HepG2 (cell line): ENCODE results near the gene FN1. TPM values are rescaled to one million over a fixed set of nuclear protein-coding genes. Genes with fewer than 3 reads are reported as not detected.

Source experiments
- ATAC-seq: fragments of 200-7000 bp; cut with Tn5 transposase; 3 replicates; pipeline ENCODE4 v1.9.1; 2020; ENCODE audit warnings: mild to moderate bottlenecking, moderate library complexity
- BruUV-seq: library from RNA; stranded (reverse); fragments of 400-500 nt; replicated peaks from 2 replicates; lab custom pipeline; 2021; lab: Mats Ljungman, UMichigan
- CTCF ChIA-PET: fragments of 300-600 bp; formaldehyde crosslinking; extraction: SDS; loops from one replicate; lab custom pipeline; 2021; ENCODE audit warnings: low total read pairs, inconsistent platforms, low intra/inter-chr PET ratio; lab: Yijun Ruan, JAX
- POLR2A ChIA-PET: fragments of 350-600 bp; sonication (Branson Sonifier 250); formaldehyde crosslinking; loops from one replicate; lab custom pipeline; 2020; ENCODE audit warnings: antibody characterized with exemption, inconsistent platforms; lab: Yijun Ruan, JAX
- DNase-seq: peaks from one replicate; pipeline ENCODE4 v3.0.0-alpha.2; 2015; ENCODE audit warnings: low spot score
- FAIRE-seq: peaks from 3 replicates; lab custom pipeline; 2011; peaks lifted over from hg19 to GRCh38; lab: Jason Lieb, UNC
- H2AFZ ChIP-seq: one replicate; pipeline ENCODE4 v1.6.1; 2011; ENCODE audit warnings: low read length, inconsistent platforms
- H3K27ac ChIP-seq: fragments of 300-600 bp; 3 replicates; pipeline ENCODE4 v1.8.0; 2011; ENCODE audit warnings: mixed run types, mild to moderate bottlenecking, mixed read lengths, low read length, inconsistent platforms; ENCODE audit not compliant: insufficient read depth; ENCODE audit errors: extremely low read length
- H3K27me3 ChIP-seq, 2 experiments: fragments of 200-600 bp in 1 of 2; 2 replicates in 1 of 2; 3 replicates in 1 of 2; pipeline versions ENCODE4 v1.6.0 to v1.8.0; 2011; ENCODE audit warnings: low read length in 2 of 2, mild to moderate bottlenecking in 2 of 2, moderate library complexity in 2 of 2, inconsistent platforms in 1 of 2; ENCODE audit not compliant: insufficient read depth in 2 of 2, control insufficient read depth in 1 of 2
- H3K36me3 ChIP-seq, 2 experiments: fragments of 200-600 bp in 1 of 2; replicated peaks in 1 of 2; 2 replicates in 1 of 2; 3 replicates in 1 of 2; pipeline versions ENCODE4 v1.5.1 to v1.8.0; 2011; ENCODE audit warnings: low read length in 2 of 2, inconsistent platforms in 1 of 2; ENCODE audit not compliant: insufficient read depth in 2 of 2, control insufficient read depth in 1 of 2
- H3K4me1 ChIP-seq: 2 replicates; pipeline ENCODE4 v1.5.1; 2012; ENCODE audit warnings: low read length, inconsistent platforms; ENCODE audit not compliant: insufficient read depth
- H3K4me2 ChIP-seq: 2 replicates; pipeline ENCODE4 v1.6.0; 2011; ENCODE audit warnings: low read depth, low read length, inconsistent platforms
- H3K4me3 ChIP-seq, 3 experiments: fragments of 200-600 bp in 1 of 3; sonication (generic), shearing (Covaris generic) in 1 of 3; replicated peaks in 1 of 3; 2 replicates each; pipeline ENCODE4 v1.5.1; 2011 to 2016; ENCODE audit warnings: low read length in 3 of 3, inconsistent platforms in 2 of 3, low read depth in 2 of 3, mild to moderate bottlenecking in 2 of 3, control low read depth in 1 of 3, mixed read lengths in 1 of 3; ENCODE audit not compliant: insufficient read depth in 1 of 3
- H3K79me2 ChIP-seq: one replicate; pipeline ENCODE4 v1.6.1; 2011; ENCODE audit warnings: low read length, inconsistent platforms; ENCODE audit not compliant: insufficient read depth
- H3K9ac ChIP-seq: 2 replicates; pipeline ENCODE4 v1.6.0; 2011; ENCODE audit warnings: mild to moderate bottlenecking, low read depth, low read length, inconsistent platforms; ENCODE audit not compliant: insufficient read depth
- H3K9me3 ChIP-seq: 2 replicates; pipeline ENCODE4 v1.5.1; 2012; ENCODE audit warnings: mild to moderate bottlenecking, low read length
- H4K20me1 ChIP-seq: 2 replicates; pipeline ENCODE4 v1.6.0; 2011; ENCODE audit warnings: inconsistent platforms, mild to moderate bottlenecking, low read length, moderate library complexity; ENCODE audit not compliant: insufficient read depth
- CTCF ChIP-seq: sonication (generic); formaldehyde crosslinking; IDR thresholded peaks from 2 replicates; pipeline ENCODE4 v1.5.0; 2020; ENCODE audit warnings: mild to moderate bottlenecking, missing genetic modification reagents, moderate library complexity
- HNF1A ChIP-seq, 2 experiments: sonication (generic) in 1 of 2; formaldehyde crosslinking in 1 of 2; IDR thresholded peaks; 2 replicates each; pipeline versions ENCODE4 v1.4.0 to v1.6.1; 2016 to 2020; ENCODE audit warnings: borderline replicate concordance in 1 of 2, low read depth in 1 of 2, mild to moderate bottlenecking in 1 of 2, missing genetic modification reagents in 1 of 2
- HOXA5 ChIP-seq: sonication (generic); formaldehyde crosslinking; IDR thresholded peaks from 2 replicates; pipeline ENCODE4 v1.4.0; 2020; ENCODE audit warnings: missing genetic modification reagents
- PBX3 ChIP-seq: sonication (generic); formaldehyde crosslinking; IDR thresholded peaks from 2 replicates; pipeline ENCODE4 v1.8.1; 2023; ENCODE audit warnings: missing genetic modification reagents, inconsistent platforms, borderline replicate concordance
- ZFP62 ChIP-seq: sonication (generic); formaldehyde crosslinking; IDR thresholded peaks from 2 replicates; pipeline ENCODE4 v1.4.0; 2020; ENCODE audit warnings: missing genetic modification reagents
- ZMYM4 ChIP-seq: sonication (generic); formaldehyde crosslinking; IDR thresholded peaks from 2 replicates; pipeline ENCODE4 v1.8.1; 2023; ENCODE audit warnings: mild to moderate bottlenecking, missing genetic modification reagents
- ZNF17 ChIP-seq: sonication (generic); formaldehyde crosslinking; IDR thresholded peaks from 2 replicates; pipeline ENCODE4 v1.5.0; 2020; ENCODE audit warnings: mild to moderate bottlenecking, missing genetic modification reagents
- ZNF513 ChIP-seq: sonication (generic); formaldehyde crosslinking; conservative IDR thresholded peaks from 2 replicates; pipeline ENCODE4 v1.5.0; 2020; ENCODE audit warnings: missing genetic modification reagents
- ZNF598 ChIP-seq: sonication (generic); formaldehyde crosslinking; IDR thresholded peaks from 2 replicates; pipeline ENCODE4 v1.5.1; 2020; ENCODE audit warnings: mild to moderate bottlenecking, missing genetic modification reagents, borderline replicate concordance
- WGBS: methylation state at CpG from one replicate; pipeline ENCODE4 v1.1.6; 2017; ENCODE audit warnings: low lambda C conversion rate; 5-methylcytosine and 5-hydroxymethylcytosine counted together
- in situ Hi-C: cut with HindIII; loops from 2 replicates; pipeline ENCODE4 v1.10.0; 2017; ENCODE audit warnings: low pct_unique_long_range_greater_than_20kb; ENCODE audit not compliant: extremely low pct_ligation_motif_present
- intact Hi-C: fragments of 100-400 bp; cut with micrococcal nuclease; formaldehyde crosslinking; loops from one replicate; pipeline ENCODE4 v1.10.0; 2022; ENCODE audit not compliant: unreplicated experiment
- polyA plus RNA-seq, 8 experiments: library from polyadenylated mRNA; depleted of rRNA in 3 of 8; stranded (reverse) in 7 of 8; unstranded in 1 of 8; fragments of >200 nt; fragmentation: Illumina TruSeq in 4 of 8; extraction: Trizol in 4 of 8; gene quantifications; 2 replicates each; pipeline versions ENCODE4 v1.2.1 to v1.2.3, GENCODE V29; 2011 to 2016; ENCODE audit warnings: low read depth in 4 of 8, missing spikeins in 1 of 8, mixed read lengths in 1 of 8; ENCODE audit not compliant: insufficient read depth in 1 of 8
- total RNA-seq, 5 experiments: library from RNA; depleted of rRNA; stranded (reverse); fragments of >200 nt; fragmentation: Illumina TruSeq; extraction: Trizol; gene quantifications; 2 replicates each; pipeline ENCODE4 v1.2.3, GENCODE V29; 2016; ENCODE audit warnings: low read depth in 1 of 5

The FN1 gene
- total and polyA plus RNA-seq, 2 of the 13 experiments (the other 11 are each of a cell fraction or from before 2014, with no cell fraction given) = 1,847 to 6,471 TPM

- WGBS = 68% methylated on average over 5 of the region's 5 CpGs
- FAIRE-seq (peak; percentile 34), ATAC-seq (peak; percentile 50), DNase-seq (peak; percentile 52)
- Histone ChIP-seq H3K4me3 (no peak overlapping the region), H3K27me3 (no peaks in the 10 kb centered on the region), H4K20me1 (no peaks in the 10 kb centered on the region), H3K79me2 (no peaks in the 10 kb centered on the region), H3K4me2 (no peak overlapping the region), H3K27ac (no peak overlapping the region), H3K36me3 (no peaks in the 10 kb centered on the region), H3K4me1 (peaks cover 17% of the 10 kb centered on the region), H2AFZ (no peak overlapping the region), H3K9ac (no peak overlapping the region), H3K9me3 (peaks cover 7% of the 10 kb centered on the region)
- ChIA-PET CTCF (interaction anchor here (0.8 to 1.3 kb wide), 3 partner anchors 181 to 477 kb away, joined by 3 to 9 read pairs (median 4); no protein-coding TSS in a partner anchor), POLR2A (no interaction called here)
- in situ Hi-C loops = no loop called here
- no TSS peak for BruUV-seq
- intact Hi-C loops = loop anchor here (1.0 kb wide), 2 partner anchors 340 to 466 kb away; no protein-coding TSS in a partner anchor
- TF ChIP-seq ZFP62 (CRISPR knock-in tag) = no peak
- peak; percentile 4; the same call in 1 of the 2 replicates for TF ChIP-seq HNF1A (IDR thresholded peaks at IDR 0.05; ENCODE audit: low read depth)
- no peak for TF ChIP-seq HNF1A (CRISPR knock-in tag; IDR thresholded peaks at IDR 0.05; ENCODE audit: borderline replicate concordance)
- TF ChIP-seq ZMYM4 = peak; percentile 53; the same call in 1 of the 2 replicates
- no peak for TF ChIP-seq PBX3 (CRISPR knock-in tag)
- no peak for TF ChIP-seq ZNF17
- TF ChIP-seq HOXA5 (CRISPR knock-in tag) = no peak
- TF ChIP-seq ZNF513 = no peak
- TF ChIP-seq ZNF598 (CRISPR knock-in tag) = no peak
- peak; percentile 75 for TF ChIP-seq CTCF (CRISPR knock-in tag)
Observed at GRCh38 chr2:215454519-215455246, 18.8 kb upstream of the FN1 start.
